Coronary artery (tissue), 2 donors: Measurements from ENCODE around the gene ASTL.

ENCODE experiments used
- DNase-seq: peaks from one replicate; pipeline ENCODE4 v3.0.0-alpha.2; 2017; ENCODE audit warnings: low spot score
- H3K27ac ChIP-seq, 2 donors: fragments of 200-600 bp; sonication (generic); one replicate each; pipeline ENCODE4 v1.5.1; 2016 to 2019
- H3K4me3 ChIP-seq: fragments of 200-600 bp; sonication (generic); 2 replicates; pipeline ENCODE4 v1.5.1; 2016; ENCODE audit warnings: mild to moderate bottlenecking, moderate library complexity
- TF ChIP-seq, protein P1 (sequence below): fragments of 200-600 bp; sonication (generic); IDR thresholded peaks from one replicate; pipeline ENCODE4 v1.5.1; 2019; ENCODE audit warnings: antibody characterized with exemption

ASTL gene

DNA sequence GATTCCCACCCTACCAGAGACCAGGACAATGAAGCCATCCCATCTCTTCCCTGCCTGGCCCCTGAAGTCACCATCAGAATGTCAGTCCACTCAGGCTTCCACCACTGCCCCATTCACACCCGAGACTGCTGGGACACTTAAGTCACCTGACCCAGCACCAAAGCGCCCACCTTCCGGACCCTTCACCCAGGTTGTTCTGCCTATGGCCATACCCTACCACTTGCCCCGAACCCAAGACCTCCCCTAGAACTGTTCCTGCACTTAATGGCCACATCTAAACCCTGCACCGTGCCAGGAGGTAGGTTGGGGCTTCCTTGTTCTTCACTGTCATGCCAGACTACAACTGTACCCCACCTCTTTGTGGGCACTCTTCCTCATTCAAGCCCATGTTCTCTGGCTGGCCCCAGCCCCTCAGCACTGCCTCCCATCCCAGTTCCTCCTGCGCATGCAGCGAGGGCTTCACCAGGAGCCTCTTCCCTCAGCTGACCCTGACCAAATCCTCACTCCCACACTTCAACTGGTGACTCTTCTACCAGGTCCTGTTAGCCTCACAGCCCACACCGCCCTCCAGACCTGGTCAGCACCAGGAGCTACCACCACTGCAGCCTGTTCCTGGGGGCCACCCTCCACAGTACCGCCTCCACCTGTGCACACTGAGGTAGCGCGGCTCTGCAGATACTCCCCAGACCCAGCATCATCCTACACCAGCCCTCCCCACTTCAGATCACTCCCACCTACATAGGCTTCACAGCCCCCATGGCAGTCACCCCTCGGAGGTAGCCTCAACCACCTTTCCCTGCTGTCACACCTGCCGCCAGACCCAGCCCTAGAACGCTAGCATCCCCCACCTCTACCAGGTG, 13.7 kb downstream of the ASTL start:
- H3K4me3 ChIP-seq: no peak overlapping the region
- TF ChIP-seq, protein P1, sequence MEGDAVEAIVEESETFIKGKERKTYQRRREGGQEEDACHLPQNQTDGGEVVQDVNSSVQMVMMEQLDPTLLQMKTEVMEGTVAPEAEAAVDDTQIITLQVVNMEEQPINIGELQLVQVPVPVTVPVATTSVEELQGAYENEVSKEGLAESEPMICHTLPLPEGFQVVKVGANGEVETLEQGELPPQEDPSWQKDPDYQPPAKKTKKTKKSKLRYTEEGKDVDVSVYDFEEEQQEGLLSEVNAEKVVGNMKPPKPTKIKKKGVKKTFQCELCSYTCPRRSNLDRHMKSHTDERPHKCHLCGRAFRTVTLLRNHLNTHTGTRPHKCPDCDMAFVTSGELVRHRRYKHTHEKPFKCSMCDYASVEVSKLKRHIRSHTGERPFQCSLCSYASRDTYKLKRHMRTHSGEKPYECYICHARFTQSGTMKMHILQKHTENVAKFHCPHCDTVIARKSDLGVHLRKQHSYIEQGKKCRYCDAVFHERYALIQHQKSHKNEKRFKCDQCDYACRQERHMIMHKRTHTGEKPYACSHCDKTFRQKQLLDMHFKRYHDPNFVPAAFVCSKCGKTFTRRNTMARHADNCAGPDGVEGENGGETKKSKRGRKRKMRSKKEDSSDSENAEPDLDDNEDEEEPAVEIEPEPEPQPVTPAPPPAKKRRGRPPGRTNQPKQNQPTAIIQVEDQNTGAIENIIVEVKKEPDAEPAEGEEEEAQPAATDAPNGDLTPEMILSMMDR: no peak
- DNase-seq: no peak
- H3K27ac ChIP-seq: no peak overlapping the region

- no peak overlapping the region for H3K4me3 ChIP-seq
- no peak for DNase-seq
- no peak overlapping the region for H3K27ac ChIP-seq
- TF ChIP-seq, protein P1: no peak
Observed at GRCh38 chr2:96123936-96124335, 14.4 kb downstream of the ASTL start.

GRCh38 chr2:96123290-96123689, 15.0 kb downstream of the ASTL start:
- DNase-seq: no peak
- TF ChIP-seq, protein P1: no peak
- Histone ChIP-seq H3K27ac (no peak overlapping the region), H3K4me3 (no peak overlapping the region)

- TF ChIP-seq, protein P1: no peak
- DNase-seq: no peak
- H3K27ac ChIP-seq: no peak overlapping the region
Observed at GRCh38 chr2:96122391-96122790, 15.9 kb downstream of the ASTL start.

DNA sequence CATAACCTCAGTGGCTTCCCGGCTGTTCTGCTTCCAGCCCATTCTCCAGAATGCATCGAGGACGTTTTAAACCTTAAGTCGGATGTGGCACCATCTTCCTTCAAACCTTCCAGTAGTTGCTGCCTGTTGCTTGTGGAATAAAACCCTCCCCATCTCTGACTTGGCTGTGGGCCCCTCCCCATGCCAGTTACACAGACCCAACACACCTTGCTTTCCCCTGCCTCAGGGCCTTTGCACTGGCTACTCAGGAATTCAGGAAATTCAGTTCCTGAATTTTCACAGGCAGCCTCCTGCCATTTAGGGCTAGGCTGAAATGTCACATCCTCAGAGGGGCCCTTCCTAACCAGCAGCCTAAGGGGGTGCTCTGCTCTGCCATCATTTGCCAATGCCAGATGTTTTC, 16.9 kb downstream of the ASTL start:
- TF ChIP-seq, protein P1: no peak
- DNase-seq: no peak
- no peak overlapping the region for H3K4me3 ChIP-seq
- H3K27ac ChIP-seq: no peak overlapping the region

More at GRCh38 chr2:96122391-96122790, 15.9 kb downstream of the ASTL start:
- no peak overlapping the region for H3K4me3 ChIP-seq

GRCh38 chr2:96120991-96121390, 17.3 kb downstream of the ASTL start:
- TF ChIP-seq, protein P1: no peak
- Histone ChIP-seq H3K4me3 (no peak overlapping the region), H3K27ac (no peak overlapping the region)
- DNase-seq: no peak

DNA sequence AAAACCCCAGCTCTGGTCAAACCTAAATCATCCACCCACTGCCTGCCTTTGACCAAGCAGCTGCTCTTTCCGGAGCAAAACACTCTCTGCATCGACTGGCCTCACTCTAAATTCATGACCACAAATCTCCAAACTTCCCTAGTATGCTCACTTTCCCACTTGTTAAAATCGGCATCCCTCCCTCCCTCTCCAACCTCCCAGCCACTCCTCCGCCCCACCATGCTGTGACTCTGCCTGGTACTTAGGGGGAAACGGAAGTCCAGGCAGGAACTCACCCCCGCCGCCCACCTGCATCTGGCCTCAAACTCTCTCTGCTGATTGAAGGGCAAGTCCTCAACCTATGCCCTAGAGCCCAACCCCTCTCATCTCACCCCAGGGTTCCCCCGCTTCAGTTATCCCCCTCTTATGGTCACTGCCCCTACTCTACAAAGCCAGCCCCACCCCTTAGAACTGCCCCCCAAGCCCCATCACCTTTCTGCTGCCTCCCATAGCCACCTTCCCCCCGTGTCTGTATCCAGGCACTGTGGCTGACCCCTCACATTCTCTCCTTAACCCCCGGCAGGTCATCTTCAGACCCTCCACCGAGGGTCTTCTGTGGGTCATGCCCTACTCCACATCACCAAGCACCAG, 18.1 kb downstream of the ASTL start:
- no peak for DNase-seq
- TF ChIP-seq, protein P1: no peak

More for the DNA sequence above, 18.1 kb downstream of the ASTL start:
- H3K4me3 ChIP-seq: no peak overlapping the region
- no peak overlapping the region for H3K27ac ChIP-seq
